ENCODE results near the gene ADNP2.
"Not testable (repeated sequence)": the region's sequence is repeated elsewhere in the genome, so short reads cannot be mapped to it uniquely, and the experiment has no call there.

ADNP2 gene

GRCh38 chr18:80145196-80145804 is 36.2 kb downstream of the ADNP2 start:
- in situ Hi-C loops (cut with MboI; ENCODE audit: low sequenced_read_pairs): no loop called here

GRCh38 chr18:80147037-80147417 is 38.0 kb downstream of the ADNP2 start:
- in situ Hi-C loops (cut with MboI; ENCODE audit: low sequenced_read_pairs): no loop called here

DNA sequence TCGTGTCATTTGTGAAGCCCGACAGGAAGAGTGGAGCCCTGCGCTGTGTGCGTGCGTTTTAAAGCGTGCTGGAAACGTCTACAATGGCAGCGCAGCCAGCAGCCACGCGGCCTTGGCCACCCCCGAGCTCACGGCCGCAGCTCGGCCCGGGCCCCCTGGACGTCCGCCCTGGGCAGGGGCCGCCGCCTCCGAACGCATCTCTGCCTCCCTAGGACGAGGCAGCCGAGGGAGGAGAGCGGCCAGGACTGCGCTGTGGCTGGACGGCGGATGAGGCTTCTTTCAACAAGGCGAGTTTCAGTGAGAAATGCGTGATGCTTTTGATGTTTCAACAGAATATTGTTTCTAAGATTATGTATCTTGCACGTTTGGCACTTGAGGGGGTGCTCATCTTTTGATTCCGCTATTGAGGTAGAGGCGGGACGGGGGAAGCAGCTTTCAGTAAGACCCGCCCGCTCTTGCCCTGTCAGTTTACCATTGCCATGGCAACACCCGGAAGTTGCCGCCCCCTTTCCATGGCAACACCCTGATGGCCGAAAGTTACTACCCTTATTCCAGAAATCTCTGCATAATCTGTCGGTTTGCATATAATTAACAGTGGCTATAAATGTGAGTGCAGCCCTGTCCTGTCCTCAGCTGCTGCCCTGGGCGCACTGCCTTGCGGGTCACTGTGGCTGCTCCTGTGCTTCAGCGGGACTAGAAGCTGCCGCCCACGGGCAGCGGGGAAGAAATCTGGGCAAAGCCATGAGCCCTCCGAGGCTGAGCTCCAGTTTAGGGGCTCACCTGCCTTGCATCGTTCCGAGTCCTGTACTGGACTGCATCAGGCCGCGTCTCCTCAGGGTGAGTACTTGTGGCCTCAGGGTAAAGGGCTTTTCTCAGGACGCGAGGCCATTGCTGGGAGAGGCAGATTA is 38.6 kb downstream of the ADNP2 start:
- in situ Hi-C loops (cut with MboI; ENCODE audit: low sequenced_read_pairs): no loop called here

- in situ Hi-C loops (cut with MboI; ENCODE audit: low sequenced_read_pairs): no loop called here
These were observed 39.5 kb downstream of the ADNP2 start for GRCh38 chr18:80148326-80149199.

DNA sequence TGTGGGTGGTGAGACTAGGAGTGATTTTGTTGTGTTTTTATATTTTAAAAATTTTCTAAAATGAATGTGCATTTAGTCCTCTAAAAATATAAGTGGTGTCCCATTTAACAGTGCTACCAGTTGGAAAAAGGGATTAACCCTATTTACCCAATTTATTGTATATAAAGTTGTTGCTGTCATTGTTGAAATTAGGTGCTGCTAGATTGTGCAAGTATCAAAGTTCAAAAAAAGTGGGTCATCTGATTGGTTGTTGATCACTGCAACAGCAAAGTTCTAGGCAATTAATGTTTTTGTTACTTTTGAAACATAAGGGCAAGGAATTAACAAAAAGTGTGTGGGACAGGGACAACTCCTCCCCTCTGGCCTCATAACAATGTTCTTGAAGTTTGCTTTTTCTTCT is 40.6 kb downstream of the ADNP2 start:
- in situ Hi-C loops (cut with MboI; ENCODE audit: low sequenced_read_pairs): loop anchor here (10.0 kb wide), 1 partner anchor 775 kb away; no protein-coding TSS in a partner anchor

DNA sequence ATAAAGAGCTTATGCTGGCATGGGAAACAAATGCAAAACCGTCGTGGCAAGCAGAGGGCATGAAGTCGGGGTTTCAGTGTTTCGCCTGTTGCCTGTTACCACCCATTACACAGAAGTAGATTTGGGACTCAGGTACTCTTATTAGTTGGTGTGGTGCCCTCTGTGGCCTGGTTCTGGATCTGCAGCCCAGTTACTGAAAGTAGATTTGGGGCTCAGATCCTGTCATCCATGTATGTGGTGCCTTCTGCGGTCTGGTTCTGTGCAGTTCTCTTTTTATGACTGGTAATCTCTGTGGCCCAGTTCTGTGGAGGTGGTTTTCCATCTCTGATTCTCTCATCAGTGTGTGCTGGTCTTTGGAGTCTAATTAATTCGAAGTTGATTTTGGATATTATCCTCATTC is 45.2 kb downstream of the ADNP2 start:
- in situ Hi-C loops (cut with MboI; ENCODE audit: low sequenced_read_pairs): loop anchor here (10.0 kb wide), 1 partner anchor 779 kb away; no protein-coding TSS in a partner anchor

DNA sequence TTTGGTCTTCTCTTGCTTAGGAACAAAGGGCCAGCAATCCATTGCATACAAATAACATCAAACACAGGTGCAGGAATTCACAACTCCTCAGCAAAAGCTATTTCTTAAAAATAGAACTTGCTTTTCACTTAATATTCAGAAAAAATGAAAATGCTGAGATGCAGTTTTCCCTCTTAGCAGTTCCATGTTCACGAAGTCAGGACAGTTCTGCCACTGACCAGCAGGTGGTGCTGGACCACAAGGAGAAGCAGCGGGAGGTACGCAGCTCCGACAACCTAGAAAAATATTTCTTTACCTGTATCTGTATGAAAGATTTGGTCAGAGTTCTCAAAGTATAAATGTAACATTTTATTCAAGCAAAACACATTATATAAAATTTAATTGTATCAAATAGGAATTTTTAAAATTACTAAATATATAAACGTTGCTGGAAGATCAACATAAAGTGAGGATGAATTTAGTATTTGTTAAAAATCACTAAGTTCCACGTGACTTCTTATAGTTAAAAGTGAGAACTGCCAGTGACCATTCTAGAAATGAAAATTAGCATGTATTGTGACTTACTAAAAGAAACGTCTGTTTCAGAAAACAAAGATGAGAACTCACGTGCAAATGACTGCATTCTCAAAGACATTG is 48.8 kb downstream of the ADNP2 start:
- in situ Hi-C loops (cut with MboI; ENCODE audit: low sequenced_read_pairs): loop anchor here (10.0 kb wide), 1 partner anchor 783 kb away; no protein-coding TSS in a partner anchor

DNA sequence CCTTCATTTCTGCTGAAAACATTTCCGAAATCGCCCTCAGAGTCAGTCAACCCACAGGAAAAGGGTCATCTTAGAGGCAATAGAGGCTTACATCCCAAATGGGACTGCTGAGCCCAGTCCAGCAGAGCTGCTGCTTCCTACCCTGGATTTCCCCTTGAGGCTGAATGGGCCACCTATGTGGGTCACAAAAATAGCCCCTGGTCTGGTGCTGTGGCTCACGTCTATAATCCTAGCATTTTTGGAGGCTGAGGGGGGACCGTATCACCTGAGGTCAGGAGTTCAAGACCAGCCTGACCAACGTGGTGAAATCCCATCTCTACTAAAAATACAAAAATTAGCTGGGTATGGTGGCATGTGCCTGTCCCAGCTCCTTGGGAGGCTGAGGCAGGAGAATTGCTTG is 49.3 kb downstream of the ADNP2 start:
- in situ Hi-C loops (cut with MboI; ENCODE audit: low sequenced_read_pairs): loop anchor here (10.0 kb wide), 1 partner anchor 784 kb away; no protein-coding TSS in a partner anchor

- in situ Hi-C loops (cut with MboI; ENCODE audit: low sequenced_read_pairs): loop anchor here (10.0 kb wide), 1 partner anchor 785 kb away; no protein-coding TSS in a partner anchor
These were observed 50.9 kb downstream of the ADNP2 start for GRCh38 chr18:80159713-80160636.

GRCh38 chr18:80161781-80162417 is 52.8 kb downstream of the ADNP2 start:
- in situ Hi-C loops (cut with MboI; ENCODE audit: low sequenced_read_pairs): no loop called here

DNA sequence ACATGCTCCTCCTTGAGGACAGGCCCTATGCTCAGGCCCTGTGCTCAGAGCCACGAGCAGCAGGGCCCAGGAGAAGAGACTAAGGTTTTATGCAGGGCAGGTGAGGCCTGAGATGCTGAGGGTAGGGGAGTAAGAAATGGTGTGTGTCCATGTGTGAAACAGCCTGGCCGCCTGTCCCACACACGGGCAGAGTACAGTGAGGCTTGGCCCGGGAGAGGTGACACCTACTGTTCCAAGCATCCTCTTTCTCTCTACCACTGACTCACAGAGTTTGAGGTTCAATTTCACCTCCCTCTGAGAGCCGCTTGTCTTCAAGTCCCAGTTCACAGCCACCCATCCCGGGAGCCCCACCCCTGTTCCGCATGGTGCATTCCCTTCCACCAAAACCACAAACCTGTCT is 54.1 kb downstream of the ADNP2 start:
- in situ Hi-C loops (cut with MboI; ENCODE audit: low sequenced_read_pairs): no loop called here

DNA sequence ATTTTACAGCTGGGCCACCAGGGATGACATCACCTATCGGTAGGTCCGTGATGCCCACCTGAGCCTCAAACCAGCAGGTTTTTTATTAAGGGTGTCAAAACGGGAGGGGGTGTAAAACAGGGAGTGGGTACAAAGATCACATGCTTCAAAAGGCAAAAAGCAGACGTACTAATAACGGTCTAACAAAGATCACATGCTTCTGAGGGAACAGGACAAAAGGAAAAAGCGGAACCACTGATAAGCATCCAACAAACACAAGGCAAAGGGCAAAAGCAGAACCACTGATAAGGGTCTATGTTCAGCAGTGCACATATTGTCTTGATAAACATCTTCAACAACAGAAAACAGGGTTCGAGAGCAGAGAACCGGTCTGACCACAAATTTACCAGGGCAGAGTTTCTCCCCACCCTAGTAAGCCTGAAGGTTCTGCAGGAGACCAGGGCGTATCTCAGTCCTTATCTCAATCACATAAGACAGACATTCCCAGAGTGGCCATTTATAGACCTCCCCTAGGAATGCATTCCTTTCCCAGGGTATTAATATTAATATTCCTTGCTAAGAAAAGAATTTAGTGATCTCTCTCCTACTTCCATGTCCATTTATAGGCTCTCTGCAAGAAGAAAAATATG is 55.8 kb downstream of the ADNP2 start:
- in situ Hi-C loops (cut with MboI; ENCODE audit: low sequenced_read_pairs): not testable (repeated sequence)

DNA sequence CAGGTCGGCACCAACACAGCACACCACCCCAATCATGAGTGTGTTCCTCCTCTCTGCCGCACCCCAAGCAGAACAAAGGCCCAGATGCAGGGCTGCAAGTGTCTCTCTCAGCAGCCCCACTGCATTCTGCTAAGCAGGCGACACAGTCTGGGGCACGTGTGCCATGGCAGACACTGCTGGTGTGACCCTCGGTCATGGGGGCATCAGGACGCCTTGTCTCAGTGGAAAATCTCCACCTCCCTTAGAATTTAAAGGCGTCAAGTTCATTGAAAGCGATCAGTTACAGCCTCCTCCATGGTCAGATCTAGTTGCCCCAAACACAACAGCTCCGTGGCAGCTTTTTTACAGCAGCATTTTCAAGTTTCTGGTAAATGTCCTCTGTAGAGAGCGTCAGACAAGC is 57.2 kb downstream of the ADNP2 start:
- in situ Hi-C loops (cut with MboI; ENCODE audit: low sequenced_read_pairs): no loop called here

DNA sequence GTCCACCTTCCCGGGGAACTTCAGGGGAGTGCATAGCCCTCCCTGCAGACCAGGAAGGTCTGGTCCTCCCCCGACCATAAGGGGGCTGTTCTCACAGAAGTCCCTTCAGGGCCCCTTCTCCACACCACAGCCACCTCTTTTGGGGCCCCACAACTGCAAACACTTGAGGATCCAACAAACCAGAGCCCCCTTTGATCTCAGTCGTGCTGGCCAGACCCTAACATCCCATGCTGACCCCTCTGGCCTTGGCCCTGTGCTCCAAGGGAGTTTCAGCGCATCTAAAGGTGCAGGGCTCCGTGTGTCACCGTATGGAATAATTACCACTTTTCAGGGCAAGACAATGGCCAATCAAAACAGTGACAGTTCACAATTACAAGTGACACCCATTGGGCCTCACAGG is 57.7 kb downstream of the ADNP2 start:
- in situ Hi-C loops (cut with MboI; ENCODE audit: low sequenced_read_pairs): no loop called here

GRCh38 chr18:80167331-80167730 is 58.3 kb downstream of the ADNP2 start:
- in situ Hi-C loops (cut with MboI; ENCODE audit: low sequenced_read_pairs): no loop called here

GRCh38 chr18:80167931-80168330 is 58.9 kb downstream of the ADNP2 start:
- in situ Hi-C loops (cut with MboI; ENCODE audit: low sequenced_read_pairs): no loop called here

GRCh38 chr18:80168346-80168745 is 59.3 kb downstream of the ADNP2 start:
- in situ Hi-C loops (cut with MboI; ENCODE audit: low sequenced_read_pairs): no loop called here

GRCh38 chr18:80168982-80169381 is 59.9 kb downstream of the ADNP2 start:
- in situ Hi-C loops (cut with MboI; ENCODE audit: low sequenced_read_pairs): no loop called here

- in situ Hi-C loops (cut with MboI; ENCODE audit: low sequenced_read_pairs): no loop called here
These were observed 60.5 kb downstream of the ADNP2 start for GRCh38 chr18:80169607-80170006.
